GM19397 (cell line): Measurements from ENCODE around the gene CNBP.

Source experiments
- ATAC-seq: cut with Tn5 transposase; IDR thresholded peaks from one replicate; pipeline ENCODE4 v1.9.1; 2021; ENCODE audit warnings: mild to moderate bottlenecking, moderate library complexity; ENCODE audit not compliant: unreplicated experiment

Gene CNBP

GRCh38 chr3:129132097-129132866 is 51.4 kb downstream of the CNBP start:
- ATAC-seq, result no peak

GRCh38 chr3:129131465-129132088 is 52.1 kb downstream of the CNBP start:
- no peak for ATAC-seq

GRCh38 chr3:129130291-129130813 is 53.3 kb downstream of the CNBP start:
- no peak for ATAC-seq

GRCh38 chr3:129128357-129129155 is 55.1 kb downstream of the CNBP start:
- no peak for ATAC-seq

- no peak for ATAC-seq
These were observed 56.9 kb downstream of the CNBP start for GRCh38 chr3:129126726-129127280.

GRCh38 chr3:129123314-129124060 is 60.2 kb downstream of the CNBP start:
- no peak for ATAC-seq

GRCh38 chr3:129122412-129123011 is 61.2 kb downstream of the CNBP start:
- ATAC-seq, result no peak

- peak; percentile 43 for ATAC-seq
These were observed 61.8 kb downstream of the CNBP start, which contains the start of gene RAB43 for GRCh38 chr3:129121792-129122411. Gene RAB43 (minus strand): TSS chr3:129121804. CDS start chr3:129121489, 315 bp downstream.

GRCh38 chr3:129121016-129121791 is 62.5 kb downstream of the CNBP start:
- ATAC-seq, result peak; percentile 32

- peak; percentile 58 for ATAC-seq
These were observed 63.3 kb downstream of the CNBP start for GRCh38 chr3:129120254-129121004.

GRCh38 chr3:129119365-129120100 is 64.2 kb downstream of the CNBP start:
- no peak for ATAC-seq

GRCh38 chr3:129118745-129119144 is 65.0 kb downstream of the CNBP start:
- ATAC-seq, result no peak
